Activated CD4-positive, alpha-beta memory T cell treated with anti-CD3 and anti-CD28 coated beads, Interleukin-2, amount 10 ng/mL, durations not matched to agents 7 days and 5 days (primary cell): ENCODE measurements around the gene TFF3. TPM values are rescaled to one million over a fixed set of nuclear protein-coding genes. Genes with fewer than 3 reads are reported as not detected.

Experiments used
- CTCF ChIA-PET: fragments of 350-600 bp; sonication (Branson Sonifier 250); formaldehyde crosslinking; loops from one replicate; lab custom pipeline; 2021; ENCODE audit warnings: antibody characterized with exemption, inconsistent platforms; lab: Charles Lee
- POLR2A ChIA-PET: fragments of 350-600 bp; sonication (Branson Sonifier 250); formaldehyde crosslinking; loops from one replicate; lab custom pipeline; 2021; ENCODE audit warnings: antibody characterized with exemption; lab: Charles Lee
- DNase-seq: peaks from one replicate; pipeline ENCODE4 v3.0.0-alpha.2; 2020
- H3K27ac Mint-ChIP-seq: one replicate; pipeline ENCODE4 v1.8.0; 2021; ENCODE audit warnings: mild to moderate bottlenecking, mixed read lengths
- H3K27me3 Mint-ChIP-seq: one replicate; pipeline ENCODE4 v1.8.0; 2021; ENCODE audit warnings: mixed read lengths
- H3K36me3 Mint-ChIP-seq: one replicate; pipeline ENCODE4 v1.8.0; 2021; ENCODE audit warnings: low read depth, mixed read lengths
- H3K4me1 Mint-ChIP-seq: one replicate; pipeline ENCODE4 v1.8.0; 2021; ENCODE audit warnings: mixed read lengths
- H3K4me3 Mint-ChIP-seq: one replicate; pipeline ENCODE4 v1.8.0; 2021; ENCODE audit warnings: mild to moderate bottlenecking, mixed read lengths
- H3K9me3 Mint-ChIP-seq: one replicate; pipeline ENCODE4 v1.8.0; 2021; ENCODE audit warnings: mixed read lengths
- total RNA-seq, 2 experiments: library from RNA; stranded (reverse); gene quantifications; one replicate each; pipeline ENCODE4 v1.2.3, GENCODE V29; 2021

Gene TFF3
- total RNA-seq, result not detected

- H3K4me3 Mint-ChIP-seq, result no peak within 1 kb of the TSS
- POLR2A ChIA-PET, result no interaction called here
- DNase-seq, result no peak
Measured at GRCh38 chr21:42315296-42315891, at the start of gene TFF3. Gene TFF3 (minus strand): TSS chr21:42315409. CDS start chr21:42315374, 35 bp downstream.

GRCh38 chr21:42364304-42364865, 49.2 kb upstream of the TFF3 start:
- Mint-ChIP-seq H3K27ac (no peak overlapping the region), H3K36me3 (no peaks in the 10 kb centered on the region), H3K4me3 (no peak overlapping the region), H3K9me3 (no peaks in the 10 kb centered on the region), H3K4me1 (peaks cover 14% of the 10 kb centered on the region), H3K27me3 (peaks cover 9% of the 10 kb centered on the region)
- CTCF ChIA-PET, result no interaction called here
- POLR2A ChIA-PET, result no interaction called here
- DNase-seq, result no peak

More at GRCh38 chr21:42315296-42315891, at the start of gene TFF3:
- no peaks in the 10 kb centered on the region for H3K27me3 Mint-ChIP-seq
- H3K36me3 Mint-ChIP-seq, result no peaks in the 10 kb centered on the region
- no peaks in the 10 kb centered on the region for H3K9me3 Mint-ChIP-seq
- H3K27ac Mint-ChIP-seq, result no peak within 1 kb of the TSS
- CTCF ChIA-PET, result no interaction called here
- peaks cover 7% of the 10 kb centered on the region for H3K4me1 Mint-ChIP-seq

- ChIA-PET POLR2A (no interaction called here), CTCF (no interaction called here)
- no peak for DNase-seq
- H3K36me3 Mint-ChIP-seq, result no peaks in the 10 kb centered on the region
- peaks cover 6% of the 10 kb centered on the region for H3K4me1 Mint-ChIP-seq
- H3K27ac Mint-ChIP-seq, result no peak overlapping the region
- H3K27me3 Mint-ChIP-seq, result peaks cover 12% of the 10 kb centered on the region
- no peak overlapping the region for H3K4me3 Mint-ChIP-seq
- no peaks in the 10 kb centered on the region for H3K9me3 Mint-ChIP-seq
Measured at GRCh38 chr21:42363312-42363711, 48.1 kb upstream of the TFF3 start.

GRCh38 chr21:42362700-42363099, 47.5 kb upstream of the TFF3 start:
- ChIA-PET POLR2A (interaction anchor here (1.3 kb wide), 1 partner anchor 11 kb away, joined by 5 read pairs; no protein-coding TSS in a partner anchor), CTCF (interaction anchor here (0.7 kb wide), 1 partner anchor 124 kb away, joined by 5 read pairs; no protein-coding TSS in a partner anchor)
- Mint-ChIP-seq H3K27ac (no peak overlapping the region), H3K4me1 (peaks cover 2% of the 10 kb centered on the region), H3K36me3 (no peaks in the 10 kb centered on the region), H3K27me3 (peaks cover 14% of the 10 kb centered on the region), H3K9me3 (peaks cover 2% of the 10 kb centered on the region), H3K4me3 (no peak overlapping the region)
- DNase-seq, result no peak

GRCh38 chr21:42362198-42362597, 47.0 kb upstream of the TFF3 start:
- Mint-ChIP-seq H3K36me3 (no peaks in the 10 kb centered on the region), H3K4me3 (no peak overlapping the region), H3K9me3 (peaks cover 4% of the 10 kb centered on the region), H3K27ac (no peak overlapping the region), H3K27me3 (peaks cover 17% of the 10 kb centered on the region), H3K4me1 (peaks cover 2% of the 10 kb centered on the region)
- no peak for DNase-seq
- ChIA-PET POLR2A (interaction anchor here (1.3 kb wide), 1 partner anchor 12 kb away, joined by 5 read pairs; no protein-coding TSS in a partner anchor), CTCF (interaction anchor here (0.7 to 1.7 kb wide), 2 partner anchors 25 to 123 kb away, joined by 4 to 5 read pairs; no protein-coding TSS in a partner anchor)

GRCh38 chr21:42361286-42361685, 46.1 kb upstream of the TFF3 start:
- Mint-ChIP-seq H3K4me3 (no peak overlapping the region), H3K27ac (no peak overlapping the region), H3K36me3 (no peaks in the 10 kb centered on the region), H3K4me1 (peaks cover 2% of the 10 kb centered on the region), H3K9me3 (peaks cover 10% of the 10 kb centered on the region), H3K27me3 (peaks cover 26% of the 10 kb centered on the region)
- DNase-seq, result no peak
- ChIA-PET POLR2A (interaction anchor here (1.0 to 1.3 kb wide), 3 partner anchors 8 to 65 kb away, joined by 3 to 5 read pairs (median 3); no protein-coding TSS in a partner anchor), CTCF (interaction anchor here (0.7 to 1.7 kb wide), 4 partner anchors 24 to 244 kb away, joined by 3 to 6 read pairs (median 4); no protein-coding TSS in a partner anchor)

GRCh38 chr21:42360317-42360716, 45.1 kb upstream of the TFF3 start:
- Mint-ChIP-seq H3K9me3 (peaks cover 14% of the 10 kb centered on the region), H3K4me1 (peaks cover 2% of the 10 kb centered on the region), H3K27ac (no peak overlapping the region), H3K36me3 (no peaks in the 10 kb centered on the region), H3K27me3 (peaks cover 30% of the 10 kb centered on the region), H3K4me3 (no peak overlapping the region)
- DNase-seq, result no peak
- POLR2A ChIA-PET, result interaction anchor here (1.0 to 1.1 kb wide), 2 partner anchors 9 to 66 kb away, joined by 3 read pairs; no protein-coding TSS in a partner anchor
- CTCF ChIA-PET, result interaction anchor here (0.9 to 1.7 kb wide), 4 partner anchors 23 to 215 kb away, joined by 3 to 6 read pairs (median 4); no protein-coding TSS in a partner anchor

- no peak overlapping the region for H3K27ac Mint-ChIP-seq
- ChIA-PET CTCF (interaction anchor here (1.0 kb wide), 1 partner anchor 91 kb away, joined by 6 read pairs; no protein-coding TSS in a partner anchor), POLR2A (no interaction called here)
- H3K27me3 Mint-ChIP-seq, result peaks cover 31% of the 10 kb centered on the region
- H3K4me3 Mint-ChIP-seq, result no peak overlapping the region
- H3K4me1 Mint-ChIP-seq, result peaks cover 2% of the 10 kb centered on the region
- H3K9me3 Mint-ChIP-seq, result peaks cover 20% of the 10 kb centered on the region
- no peaks in the 10 kb centered on the region for H3K36me3 Mint-ChIP-seq
- no peak for DNase-seq
Measured at GRCh38 chr21:42358937-42359336, 43.7 kb upstream of the TFF3 start.

- H3K4me3 Mint-ChIP-seq, result no peak overlapping the region
- ChIA-PET POLR2A (no interaction called here), CTCF (interaction anchor here (1.0 kb wide), 1 partner anchor 91 kb away, joined by 6 read pairs; no protein-coding TSS in a partner anchor)
- no peak overlapping the region for H3K27ac Mint-ChIP-seq
- H3K9me3 Mint-ChIP-seq, result peaks cover 21% of the 10 kb centered on the region
- peaks cover 36% of the 10 kb centered on the region for H3K27me3 Mint-ChIP-seq
- H3K4me1 Mint-ChIP-seq, result peaks cover 2% of the 10 kb centered on the region
- no peak for DNase-seq
- peaks cover 6% of the 10 kb centered on the region for H3K36me3 Mint-ChIP-seq
Measured at GRCh38 chr21:42358261-42358660, 43.1 kb upstream of the TFF3 start.

- H3K36me3 Mint-ChIP-seq, result peaks cover 6% of the 10 kb centered on the region
- no peak for DNase-seq
- no peak overlapping the region for H3K4me3 Mint-ChIP-seq
- H3K4me1 Mint-ChIP-seq, result no peaks in the 10 kb centered on the region
- POLR2A ChIA-PET, result no interaction called here
- H3K9me3 Mint-ChIP-seq, result peaks cover 23% of the 10 kb centered on the region
- CTCF ChIA-PET, result interaction anchor here (0.6 kb wide), 1 partner anchor 10 kb away, joined by 3 read pairs; no protein-coding TSS in a partner anchor
- no peak overlapping the region for H3K27ac Mint-ChIP-seq
- peaks cover 39% of the 10 kb centered on the region for H3K27me3 Mint-ChIP-seq
Measured at GRCh38 chr21:42357307-42357706, 42.1 kb upstream of the TFF3 start.

GRCh38 chr21:42356650-42357049, 41.4 kb upstream of the TFF3 start:
- H3K36me3 Mint-ChIP-seq, result peaks cover 6% of the 10 kb centered on the region
- CTCF ChIA-PET, result no interaction called here
- DNase-seq, result no peak
- H3K27me3 Mint-ChIP-seq, result peaks cover 37% of the 10 kb centered on the region
- H3K27ac Mint-ChIP-seq, result no peak overlapping the region
- H3K4me3 Mint-ChIP-seq, result no peak overlapping the region
- H3K9me3 Mint-ChIP-seq, result peaks cover 23% of the 10 kb centered on the region
- POLR2A ChIA-PET, result no interaction called here
- H3K4me1 Mint-ChIP-seq, result no peaks in the 10 kb centered on the region

GRCh38 chr21:42356046-42356445, 40.8 kb upstream of the TFF3 start:
- ChIA-PET CTCF (no interaction called here), POLR2A (no interaction called here)
- Mint-ChIP-seq H3K27ac (no peak overlapping the region), H3K27me3 (peaks cover 37% of the 10 kb centered on the region), H3K9me3 (peaks cover 23% of the 10 kb centered on the region), H3K4me3 (no peak overlapping the region), H3K36me3 (peaks cover 6% of the 10 kb centered on the region), H3K4me1 (no peaks in the 10 kb centered on the region)
- no peak for DNase-seq

- peaks cover 6% of the 10 kb centered on the region for H3K36me3 Mint-ChIP-seq
- DNase-seq, result no peak
- ChIA-PET CTCF (no interaction called here), POLR2A (no interaction called here)
- H3K4me1 Mint-ChIP-seq, result no peaks in the 10 kb centered on the region
- H3K9me3 Mint-ChIP-seq, result peaks cover 23% of the 10 kb centered on the region
- no peak overlapping the region for H3K27ac Mint-ChIP-seq
- H3K4me3 Mint-ChIP-seq, result no peak overlapping the region
- H3K27me3 Mint-ChIP-seq, result peaks cover 35% of the 10 kb centered on the region
Measured at GRCh38 chr21:42353623-42354022, 38.4 kb upstream of the TFF3 start.
